PC-3 (cell line): ENCODE measurements around the gene FOXJ3. TPM values are rescaled to one million over a fixed set of nuclear protein-coding genes. Genes with fewer than 3 reads are reported as not detected.

Experiments
- ATAC-seq: fragments of 200-7000 bp; cut with Tn5 transposase; 2 replicates; pipeline ENCODE4 v1.9.1; 2020; ENCODE audit warnings: mild to moderate bottlenecking, moderate library complexity
- BruUV-seq: library from RNA; stranded (reverse); fragments of 400-500 nt; replicated peaks from 2 replicates; lab custom pipeline; 2021; lab: Mats Ljungman, UMichigan
- CTCF ChIA-PET: fragments of 300-600 bp; sonication (Branson Sonifier 250); formaldehyde crosslinking; loops from one replicate; lab custom pipeline; 2022; ENCODE audit warnings: antibody characterized with exemption; lab: Charles Lee
- POLR2A ChIA-PET: fragments of 300-600 bp; sonication (Branson Sonifier 250); formaldehyde crosslinking; loops from one replicate; lab custom pipeline; 2022; ENCODE audit warnings: antibody characterized with exemption; ENCODE audit not compliant: unreplicated experiment; lab: Charles Lee
- DNase-seq: peaks from one replicate; pipeline ENCODE4 v3.0.0-alpha.2; 2015
- H2AFZ ChIP-seq: fragments of 300-600 bp; sonication (generic); 2 replicates; pipeline ENCODE4 v1.6.0; 2016; ENCODE audit warnings: antibody characterized with exemption, low read length
- H3F3A ChIP-seq: fragments of 300-600 bp; sonication (generic); one replicate; pipeline ENCODE4 v1.6.0; 2017; ENCODE audit warnings: antibody characterized with exemption, low read length, control low read depth, mild to moderate bottlenecking; ENCODE audit not compliant: unreplicated experiment
- H3K27ac ChIP-seq: fragments of 300-600 bp; sonication (generic); 2 replicates; pipeline ENCODE4 v1.5.1; 2016; ENCODE audit warnings: mild to moderate bottlenecking, low read length
- H3K27me3 ChIP-seq: fragments of 300-600 bp; sonication (generic); 2 replicates; pipeline ENCODE4 v1.6.1; 2016; ENCODE audit warnings: low read length, mixed read lengths
- H3K36me3 ChIP-seq: fragments of 300-600 bp; sonication (generic); 2 replicates; pipeline ENCODE4 v1.6.1; 2016; ENCODE audit warnings: low read depth, mixed run types, low read length, mixed read lengths
- H3K4me1 ChIP-seq: fragments of 300-600 bp; sonication (generic); 2 replicates; pipeline ENCODE4 v1.5.1; 2016; ENCODE audit warnings: low read length; ENCODE audit not compliant: insufficient read depth
- H3K4me2 ChIP-seq: fragments of 300-600 bp; sonication (generic); 2 replicates; pipeline ENCODE4 v1.6.0; 2016; ENCODE audit warnings: low read length
- H3K4me3 ChIP-seq: fragments of 300-600 bp; sonication (generic); 2 replicates; pipeline ENCODE4 v1.5.1; 2016; ENCODE audit warnings: mild to moderate bottlenecking, low read length, mixed read lengths
- H3K79me2 ChIP-seq: fragments of 300-600 bp; sonication (generic); 2 replicates; pipeline ENCODE4 v1.6.1; 2017; ENCODE audit warnings: low read length, mixed read lengths
- H3K9ac ChIP-seq: fragments of 300-600 bp; sonication (generic); 2 replicates; pipeline ENCODE4 v1.6.0; 2016; ENCODE audit warnings: mild to moderate bottlenecking, low read length
- H3K9me2 ChIP-seq: fragments of 300-600 bp; sonication (generic); replicated peaks from 2 replicates; pipeline ENCODE4 v1.6.1; 2016; ENCODE audit warnings: mixed run types, low read length, mixed read lengths
- H3K9me3 ChIP-seq: fragments of 300-600 bp; sonication (generic); 2 replicates; pipeline ENCODE4 v1.6.1; 2016; ENCODE audit warnings: low read length, mixed read lengths
- H4K20me1 ChIP-seq: fragments of 300-600 bp; sonication (generic); 2 replicates; pipeline ENCODE4 v1.6.1; 2016; ENCODE audit warnings: low read length, mixed read lengths
- CTCF ChIP-seq: fragments of 300-600 bp; sonication (generic); conservative IDR thresholded peaks from 2 replicates; pipeline ENCODE4 v1.5.1; 2017; ENCODE audit warnings: antibody characterized with exemption, low read depth, mild to moderate bottlenecking, low read length
- EZH2 ChIP-seq: fragments of 300-600 bp; sonication (generic); IDR thresholded peaks from one replicate; pipeline ENCODE4 v1.6.1; 2017; ENCODE audit warnings: antibody characterized with exemption, mild to moderate bottlenecking, low read length; ENCODE audit not compliant: unreplicated experiment
- EZH2phosphoT487 ChIP-seq: fragments of 300-600 bp; sonication (generic); IDR thresholded peaks from 2 replicates; pipeline ENCODE4 v1.6.1; 2018; ENCODE audit warnings: mild to moderate bottlenecking, antibody characterized with exemption, low read length, borderline replicate concordance
- intact Hi-C: fragments of 100-400 bp; cut with micrococcal nuclease; formaldehyde crosslinking; loops from 2 replicates; pipeline ENCODE4 v1.9.0; 2023
- total RNA-seq: library from RNA; depleted of rRNA; stranded (reverse); fragments of >200 nt; gene quantifications from 2 replicates; pipeline ENCODE4 v1.2.3, GENCODE V29; 2014

FOXJ3 gene
- total RNA-seq, 1 experiment from 2014 or later, result 23.4 TPM

- no peak for ATAC-seq
- 0 out of 2 replicates have a peak, but pooled peaks cover 9% of the 10 kb centered on the region for H4K20me1 ChIP-seq
- peaks cover 34% of the 10 kb centered on the region for H3K36me3 ChIP-seq
- ChIA-PET CTCF (no interaction called here), POLR2A (no interaction called here)
- H3K9me3 ChIP-seq, result no peaks in the 10 kb centered on the region
- intact Hi-C loops, result no loop called here
- H3K4me2 ChIP-seq, result no peak overlapping the region
- no peak overlapping the region for H3K27ac ChIP-seq
- H3K4me3 ChIP-seq, result no peak overlapping the region
- no peaks in the 10 kb centered on the region for H3F3A ChIP-seq
- no peaks in the 10 kb centered on the region for H3K9me2 ChIP-seq
- BruUV-seq, result no TSS peak
- no peak overlapping the region for H2AFZ ChIP-seq
- peaks cover 90% of the 10 kb centered on the region for H3K79me2 ChIP-seq
- no peaks in the 10 kb centered on the region for H3K27me3 ChIP-seq
- H3K9ac ChIP-seq, result no peak overlapping the region
- TF ChIP-seq EZH2phosphoT487, result no peak
- no peak for TF ChIP-seq CTCF
- no peak for TF ChIP-seq EZH2
- no peaks in the 10 kb centered on the region for H3K4me1 ChIP-seq
- no peak for DNase-seq
Observed at GRCh38 chr1:42306977-42307376, 28.1 kb downstream of the FOXJ3 start.

GRCh38 chr1:42305639-42306038 is 29.4 kb downstream of the FOXJ3 start:
- H3K79me2 ChIP-seq, result peaks cover 84% of the 10 kb centered on the region
- no peak overlapping the region for H3K4me2 ChIP-seq
- no peak overlapping the region for H3K27ac ChIP-seq
- no peaks in the 10 kb centered on the region for H3F3A ChIP-seq
- no peak for DNase-seq
- TF ChIP-seq EZH2, result no peak
- no peak overlapping the region for H3K4me3 ChIP-seq
- intact Hi-C loops, result no loop called here
- no peaks in the 10 kb centered on the region for H3K4me1 ChIP-seq
- BruUV-seq, result no TSS peak
- no peaks in the 10 kb centered on the region for H3K9me3 ChIP-seq
- no peaks in the 10 kb centered on the region for H3K27me3 ChIP-seq
- H2AFZ ChIP-seq, result no peak overlapping the region
- CTCF ChIA-PET, result no interaction called here
- peaks cover 41% of the 10 kb centered on the region for H3K36me3 ChIP-seq
- POLR2A ChIA-PET, result no interaction called here
- H3K9ac ChIP-seq, result no peak overlapping the region
- no peaks in the 10 kb centered on the region for H3K9me2 ChIP-seq
- ATAC-seq, result no peak
- 0 out of 2 replicates have a peak, but pooled peaks cover 4% of the 10 kb centered on the region for H4K20me1 ChIP-seq

- Histone ChIP-seq H3F3A (no peaks in the 10 kb centered on the region), H3K79me2 (peaks cover 53% of the 10 kb centered on the region), H3K4me2 (no peak overlapping the region), H3K27ac (no peak overlapping the region), H3K4me1 (no peaks in the 10 kb centered on the region), H3K9me3 (no peaks in the 10 kb centered on the region), H3K9me2 (no peaks in the 10 kb centered on the region), H3K9ac (no peak overlapping the region), H3K4me3 (no peak overlapping the region), H2AFZ (no peak overlapping the region), H3K36me3 (peaks cover 23% of the 10 kb centered on the region), H3K27me3 (no peaks in the 10 kb centered on the region), H4K20me1 (0 out of 2 replicates have a peak, but pooled peaks cover 4% of the 10 kb centered on the region)
- no peak for TF ChIP-seq EZH2phosphoT487
- TF ChIP-seq EZH2, result no peak
- no peak for TF ChIP-seq CTCF
- DNase-seq (no peak), ATAC-seq (no peak)
- intact Hi-C loops, result no loop called here
- CTCF ChIA-PET, result no interaction called here
- POLR2A ChIA-PET, result no interaction called here
- no TSS peak for BruUV-seq
Observed at GRCh38 chr1:42302034-42302433, 33.0 kb downstream of the FOXJ3 start.
